HUES64 (cell line): ENCODE measurements around the gene SMYD3.

ENCODE experiments used
- H3K27ac ChIP-seq: 2 replicates; pipeline ENCODE4 v1.7.0; 2013; ENCODE audit warnings: low read depth, low read length, inconsistent platforms
- H3K27me3 ChIP-seq: 2 replicates; pipeline ENCODE4 v1.6.1; 2013; ENCODE audit warnings: mild to moderate bottlenecking, low read length; ENCODE audit not compliant: insufficient read depth
- H3K36me3 ChIP-seq: 2 replicates; pipeline ENCODE4 v1.6.1; 2013; ENCODE audit warnings: mild to moderate bottlenecking, low read length; ENCODE audit not compliant: insufficient read depth
- H3K4me1 ChIP-seq: 2 replicates; pipeline ENCODE4 v1.6.1; 2013; ENCODE audit warnings: mild to moderate bottlenecking, low read length, moderate library complexity; ENCODE audit not compliant: insufficient read depth
- H3K4me3 ChIP-seq: 2 replicates; pipeline ENCODE4 v1.5.1; 2013; ENCODE audit warnings: mild to moderate bottlenecking, low read length, moderate library complexity
- H3K9ac ChIP-seq: 2 replicates; pipeline ENCODE4 v1.6.1; 2013; ENCODE audit warnings: mild to moderate bottlenecking, low read depth, low read length
- H3K9me3 ChIP-seq: 2 replicates; pipeline ENCODE4 v1.6.1; 2013; ENCODE audit warnings: low read depth, low read length; ENCODE audit not compliant: insufficient read depth
- WGBS: fragments of 150-250, 120-280 bp; methylation state at CpG from one replicate; pipeline ENCODE4 v1.1.7; 2013; ENCODE audit warnings: missing lambda C conversion rate; 5-methylcytosine and 5-hydroxymethylcytosine counted together

SMYD3 gene

GRCh38 chr1:246114369-246114768, 392.7 kb downstream of the SMYD3 start:
- H3K27ac ChIP-seq, result no peak overlapping the region
- no peaks in the 10 kb centered on the region for H3K27me3 ChIP-seq
- no peak overlapping the region for H3K9ac ChIP-seq
- no peak overlapping the region for H3K4me3 ChIP-seq
- WGBS, result 83% methylated on average over 9 of the region's 9 CpGs
- no peaks in the 10 kb centered on the region for H3K9me3 ChIP-seq
- H3K4me1 ChIP-seq, result peaks cover 27% of the 10 kb centered on the region
- H3K36me3 ChIP-seq, result no peaks in the 10 kb centered on the region

GRCh38 chr1:246113555-246114095, 393.5 kb downstream of the SMYD3 start:
- Histone ChIP-seq H3K4me3 (no peak overlapping the region), H3K9me3 (no peaks in the 10 kb centered on the region), H3K27me3 (no peaks in the 10 kb centered on the region), H3K36me3 (no peaks in the 10 kb centered on the region), H3K27ac (no peak overlapping the region), H3K9ac (no peak overlapping the region), H3K4me1 (peaks cover 30% of the 10 kb centered on the region)
- 87% methylated on average over 8 of the region's 8 CpGs for WGBS

- H3K9me3 ChIP-seq, result no peaks in the 10 kb centered on the region
- H3K4me1 ChIP-seq, result peaks cover 42% of the 10 kb centered on the region
- H3K36me3 ChIP-seq, result no peaks in the 10 kb centered on the region
- no peaks in the 10 kb centered on the region for H3K27me3 ChIP-seq
- no peak overlapping the region for H3K27ac ChIP-seq
- no peak overlapping the region for H3K9ac ChIP-seq
- no peak overlapping the region for H3K4me3 ChIP-seq
- WGBS, result 94% methylated on average over 3 of the region's 3 CpGs
Measured at GRCh38 chr1:246111570-246111969, 395.5 kb downstream of the SMYD3 start.

GRCh38 chr1:246110343-246111219, 396.5 kb downstream of the SMYD3 start:
- H3K4me3 ChIP-seq, result no peak overlapping the region
- WGBS, result 83% methylated on average over 13 of the region's 13 CpGs
- H3K9ac ChIP-seq, result peak overlapping the region; percentile 32
- H3K27me3 ChIP-seq, result no peaks in the 10 kb centered on the region
- H3K36me3 ChIP-seq, result no peaks in the 10 kb centered on the region
- peaks cover 42% of the 10 kb centered on the region for H3K4me1 ChIP-seq
- H3K27ac ChIP-seq, result no peak overlapping the region
- H3K9me3 ChIP-seq, result no peaks in the 10 kb centered on the region

- H3K4me1 ChIP-seq, result peaks cover 37% of the 10 kb centered on the region
- H3K9me3 ChIP-seq, result no peaks in the 10 kb centered on the region
- 93% methylated on average over 6 of the region's 6 CpGs for WGBS
- no peak overlapping the region for H3K9ac ChIP-seq
- no peaks in the 10 kb centered on the region for H3K36me3 ChIP-seq
- no peak overlapping the region for H3K27ac ChIP-seq
- no peaks in the 10 kb centered on the region for H3K27me3 ChIP-seq
- no peak overlapping the region for H3K4me3 ChIP-seq
Measured at GRCh38 chr1:246108278-246108925, 398.7 kb downstream of the SMYD3 start.

GRCh38 chr1:246107516-246108277, 399.4 kb downstream of the SMYD3 start:
- Histone ChIP-seq H3K9me3 (no peaks in the 10 kb centered on the region), H3K4me3 (no peak overlapping the region), H3K27ac (peak overlapping the region; percentile 31; the same call in 1 of the 2 replicates), H3K9ac (no peak overlapping the region), H3K27me3 (no peaks in the 10 kb centered on the region), H3K36me3 (no peaks in the 10 kb centered on the region), H3K4me1 (peaks cover 37% of the 10 kb centered on the region)
- 73% methylated on average over 3 of the region's 4 CpGs for WGBS

GRCh38 chr1:246106342-246106763, 400.7 kb downstream of the SMYD3 start:
- Histone ChIP-seq H3K4me1 (peaks cover 37% of the 10 kb centered on the region), H3K27me3 (no peaks in the 10 kb centered on the region), H3K4me3 (no peak overlapping the region), H3K9me3 (no peaks in the 10 kb centered on the region), H3K9ac (no peak overlapping the region), H3K36me3 (no peaks in the 10 kb centered on the region), H3K27ac (no peak overlapping the region)
- WGBS, result 93% methylated on average over 5 of the region's 5 CpGs

- Histone ChIP-seq H3K27me3 (no peaks in the 10 kb centered on the region), H3K9ac (no peak overlapping the region), H3K36me3 (no peaks in the 10 kb centered on the region), H3K9me3 (no peaks in the 10 kb centered on the region), H3K27ac (no peak overlapping the region), H3K4me3 (no peak overlapping the region), H3K4me1 (peaks cover 27% of the 10 kb centered on the region)
- 87% methylated on average over 5 of the region's 5 CpGs for WGBS
Measured at GRCh38 chr1:246104927-246105326, 402.2 kb downstream of the SMYD3 start.

GRCh38 chr1:246099570-246099969, 407.5 kb downstream of the SMYD3 start:
- no peak overlapping the region for H3K27ac ChIP-seq
- no peak overlapping the region for H3K4me3 ChIP-seq
- no peaks in the 10 kb centered on the region; the same call in 1 of the 2 replicates for H3K4me1 ChIP-seq
- no peaks in the 10 kb centered on the region for H3K36me3 ChIP-seq
- WGBS, result 100% methylated on average over 2 of the region's 3 CpGs
- H3K9me3 ChIP-seq, result no peaks in the 10 kb centered on the region
- H3K9ac ChIP-seq, result no peak overlapping the region
- no peaks in the 10 kb centered on the region for H3K27me3 ChIP-seq

- Histone ChIP-seq H3K4me1 (no peaks in the 10 kb centered on the region), H3K9me3 (no peaks in the 10 kb centered on the region), H3K9ac (no peak overlapping the region), H3K27me3 (no peaks in the 10 kb centered on the region), H3K27ac (no peak overlapping the region), H3K36me3 (no peaks in the 10 kb centered on the region), H3K4me3 (no peak overlapping the region)
- WGBS, result 98% methylated on average over 4 of the region's 5 CpGs
Measured at GRCh38 chr1:246096356-246096755, 410.7 kb downstream of the SMYD3 start.

- WGBS, result 95% methylated on average over 6 of the region's 6 CpGs
- Histone ChIP-seq H3K9ac (no peak overlapping the region), H3K36me3 (no peaks in the 10 kb centered on the region), H3K27me3 (no peaks in the 10 kb centered on the region), H3K27ac (no peak overlapping the region), H3K9me3 (no peaks in the 10 kb centered on the region), H3K4me3 (no peak overlapping the region), H3K4me1 (no peaks in the 10 kb centered on the region)
Measured at GRCh38 chr1:246095443-246095842, 411.6 kb downstream of the SMYD3 start.
